GM12892 (cell line): ENCODE results near the gene KRTAP19-3.

Experiments
- DNase-seq: peaks from one replicate; pipeline ENCODE4 v3.0.0; 2011; ENCODE audit not compliant: insufficient read length
- FAIRE-seq: peaks from 2 replicates; lab custom pipeline; 2011; peaks lifted over from hg19 to GRCh38; lab: Jason Lieb, UNC
- POLR2A ChIP-seq: IDR thresholded peaks from 2 replicates; pipeline ENCODE4 v1.6.1; 2011; ENCODE audit warnings: low read depth, low read length, control low read depth
- POLR2AphosphoS5 ChIP-seq: IDR thresholded peaks from 2 replicates; pipeline ENCODE4 v1.6.1; 2011; ENCODE audit warnings: low read depth, low read length, control low read depth
- TAF1 ChIP-seq: IDR thresholded peaks from 2 replicates; pipeline ENCODE4 v1.6.1; 2011; ENCODE audit warnings: low read depth, mild to moderate bottlenecking, control low read depth, low read length, borderline replicate concordance

Gene KRTAP19-3

GRCh38 chr21:30463713-30464112 lies 28.1 kb downstream of the KRTAP19-3 start:
- FAIRE-seq (no peak), DNase-seq (no peak)
- no peak for TF ChIP-seq POLR2AphosphoS5
- no peak for TF ChIP-seq TAF1
- no peak for TF ChIP-seq POLR2A

GRCh38 chr21:30448514-30448913 lies 43.3 kb downstream of the KRTAP19-3 start:
- no peak for FAIRE-seq
- no peak for DNase-seq
- TF ChIP-seq POLR2A = no peak
- no peak for TF ChIP-seq POLR2AphosphoS5
- no peak for TF ChIP-seq TAF1

- DNase-seq (no peak), FAIRE-seq (no peak)
- no peak for TF ChIP-seq POLR2AphosphoS5
- no peak for TF ChIP-seq POLR2A
- no peak for TF ChIP-seq TAF1
These were observed 44.8 kb downstream of the KRTAP19-3 start for GRCh38 chr21:30447056-30447455.

GRCh38 chr21:30444204-30444603 lies 47.6 kb downstream of the KRTAP19-3 start:
- DNase-seq (no peak), FAIRE-seq (no peak)
- TF ChIP-seq POLR2AphosphoS5 = no peak
- TF ChIP-seq POLR2A = no peak
- no peak for TF ChIP-seq TAF1

GRCh38 chr21:30443226-30443625 lies 48.6 kb downstream of the KRTAP19-3 start:
- TF ChIP-seq POLR2AphosphoS5 (no peak), TAF1 (no peak), POLR2A (no peak)
- FAIRE-seq (no peak), DNase-seq (no peak)
